Measurements from ENCODE around the gene ADGRV1. TPM values are rescaled to one million over a fixed set of nuclear protein-coding genes. Genes with fewer than 3 reads are reported as not detected.
A peak's percentile ranks its signal among the peaks of the same experiment; 100 is the strongest.

ADGRV1 gene
- total and polyA plus RNA-seq, 9 of the 15 experiments (the other 6 are each of a cell fraction or from before 2014, with no cell fraction given), result 21.7 to 156 (median 58.2) TPM

GRCh38 chr5:90644132-90644531 lies 85.5 kb downstream of the ADGRV1 start (continued):
- TF ChIP-seq ZNF395 (CRISPR knock-in tag; IDR thresholded peaks at IDR 0.05) (peak; percentile 72; the same call in 1 of the 2 replicates), ZNF717 (CRISPR knock-in tag; IDR thresholded peaks at IDR 0.05) (no peak), MED1 (CRISPR knock-in tag; IDR thresholded peaks at IDR 0.05; ENCODE audit: borderline replicate concordance) (no peak), ZNF41 (CRISPR knock-in tag; conservative IDR thresholded peaks at IDR 0.05) (no peak), ZNF274 (IDR thresholded peaks at IDR 0.05; ENCODE audit: borderline replicate concordance, low read depth, low read length) (peak; percentile 49; the same call in 1 of the 2 replicates), ZKSCAN8 (CRISPR knock-in tag; IDR thresholded peaks at IDR 0.05) (no peak; the same call in 1 of the 2 replicates), CHD4 (IDR thresholded peaks at IDR 0.05; ENCODE audit: insufficient read depth, insufficient replicate concordance, low read depth, low read length, poor library complexity, severe bottlenecking) (no peak), DMBX1 (CRISPR knock-in tag; IDR thresholded peaks at IDR 0.05; ENCODE audit: borderline replicate concordance) (no peak; the same call in 1 of the 2 replicates), ZEB2 (IDR thresholded peaks at IDR 0.05) (peak; percentile 80; the same call in 1 of the 2 replicates), ZFP1 (CRISPR knock-in tag; IDR thresholded peaks at IDR 0.05) (0 out of 2 replicates have a peak, but pooled peaks have one; percentile 26), EZH2 (IDR thresholded peaks at IDR 0.05; ENCODE audit: borderline replicate concordance, low read depth, low read length) (no peak; the same call in 1 of the 2 replicates), DNMT1 (IDR thresholded peaks at IDR 0.05) (no peak), ZBTB40 (IDR thresholded peaks at IDR 0.05) (no peak), ZBTB40 (CRISPR knock-in tag; IDR thresholded peaks at IDR 0.05) (no peak), PCBP2 (IDR thresholded peaks at IDR 0.05; ENCODE audit: low read depth, low read length, poor library complexity, severe bottlenecking) (no peak), MTA3 (IDR thresholded peaks at IDR 0.05; ENCODE audit: borderline replicate concordance) (peak; percentile 61; the same call in 1 of the 2 replicates), CTBP1 (IDR thresholded peaks at IDR 0.05; ENCODE audit: borderline replicate concordance) (peak; percentile 46; the same call in 1 of the 2 replicates)

All from K562 (cell line).